Measurements from ENCODE around the gene IRF2BP2.

Gene IRF2BP2

DNA sequence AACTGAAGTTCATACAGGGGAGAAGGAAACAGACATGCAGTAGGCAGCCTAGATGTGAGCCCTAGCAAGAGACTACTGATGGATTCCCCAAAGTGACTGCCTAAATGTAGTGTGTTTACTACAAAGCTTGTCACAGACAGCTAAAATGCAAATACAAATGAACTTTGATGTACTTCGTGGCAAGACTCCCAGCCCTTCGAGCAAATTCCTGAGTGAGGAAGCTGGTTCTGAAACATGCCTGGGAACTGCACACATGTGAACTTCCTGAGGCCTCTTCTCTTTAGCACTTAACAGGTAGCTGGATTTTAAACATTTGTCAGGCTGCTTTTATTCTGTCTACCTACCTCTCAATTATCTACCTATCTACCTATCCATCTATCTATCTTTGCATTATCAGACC is 6.7 kb upstream of the IRF2BP2 start:
- intact Hi-C loops (cut with DNase I): loop anchor here (10.0 kb wide), 1 partner anchor 378 kb away; no protein-coding TSS in a partner anchor
- DNase-seq: no peak

DNA sequence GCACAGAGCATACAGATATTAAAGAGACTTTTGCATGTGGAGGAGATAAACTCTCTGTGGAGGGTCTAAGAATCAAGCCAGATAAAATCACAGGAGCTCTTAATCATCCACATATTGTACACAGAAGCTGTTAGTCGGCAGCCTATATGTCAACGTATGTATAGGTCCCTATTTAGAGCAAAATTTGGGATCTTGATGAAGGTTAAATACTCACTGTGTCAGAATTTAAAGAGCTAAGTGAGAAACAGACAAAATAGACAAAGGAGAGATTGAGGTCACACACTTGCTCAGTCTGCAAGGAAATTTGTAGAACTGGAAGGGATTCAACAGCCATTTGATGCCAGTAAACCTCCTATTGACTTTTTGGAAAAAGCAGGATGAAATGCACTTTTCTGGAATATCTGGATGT is 4.1 kb upstream of the IRF2BP2 start:
- DNase-seq: no peak
- intact Hi-C loops (cut with DNase I): loop anchor here (5.0 to 10.0 kb wide), 3 partner anchors 63 to 468 kb away; no protein-coding TSS in a partner anchor

DNA sequence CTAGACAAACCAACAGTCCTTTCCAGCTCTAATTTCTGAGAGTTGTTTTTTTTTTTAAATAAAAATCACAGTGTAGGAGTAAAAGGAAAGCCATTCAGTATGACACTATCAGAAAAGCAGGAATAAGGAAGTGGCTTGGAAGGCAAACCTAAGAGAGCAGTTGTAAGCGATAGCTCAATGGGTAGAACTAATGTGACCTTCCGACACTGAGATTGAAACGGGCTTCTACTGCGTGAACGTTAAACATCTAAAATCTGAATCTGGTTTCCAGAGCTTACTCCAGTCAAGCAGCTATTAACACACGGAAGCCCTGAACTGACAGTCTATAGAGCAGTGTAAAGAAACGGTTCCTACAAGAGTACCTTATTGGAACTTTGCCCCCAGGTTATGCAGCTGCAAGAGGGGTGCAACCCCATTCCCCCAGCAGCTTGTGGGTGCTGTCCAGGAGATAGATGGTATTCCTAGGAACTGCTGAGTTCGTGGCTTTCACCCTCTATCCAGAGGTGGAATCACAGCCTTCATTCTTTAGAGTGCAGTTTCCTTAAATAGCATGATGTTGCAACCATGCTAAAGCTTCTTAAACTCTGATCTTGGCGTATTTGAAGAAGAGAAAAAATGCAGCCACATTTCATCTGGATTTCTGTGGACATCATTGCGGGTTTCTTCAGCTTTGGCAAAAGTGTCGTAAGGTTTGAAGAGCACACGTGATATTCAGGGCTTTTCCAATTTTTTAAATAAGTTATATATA is 3.3 kb upstream of the IRF2BP2 start:
- intact Hi-C loops (cut with DNase I): loop anchor here (5.0 to 10.0 kb wide), 3 partner anchors 64 to 469 kb away; no protein-coding TSS in a partner anchor
- peak in 1 of 10 donors; percentile 27 for DNase-seq

DNA sequence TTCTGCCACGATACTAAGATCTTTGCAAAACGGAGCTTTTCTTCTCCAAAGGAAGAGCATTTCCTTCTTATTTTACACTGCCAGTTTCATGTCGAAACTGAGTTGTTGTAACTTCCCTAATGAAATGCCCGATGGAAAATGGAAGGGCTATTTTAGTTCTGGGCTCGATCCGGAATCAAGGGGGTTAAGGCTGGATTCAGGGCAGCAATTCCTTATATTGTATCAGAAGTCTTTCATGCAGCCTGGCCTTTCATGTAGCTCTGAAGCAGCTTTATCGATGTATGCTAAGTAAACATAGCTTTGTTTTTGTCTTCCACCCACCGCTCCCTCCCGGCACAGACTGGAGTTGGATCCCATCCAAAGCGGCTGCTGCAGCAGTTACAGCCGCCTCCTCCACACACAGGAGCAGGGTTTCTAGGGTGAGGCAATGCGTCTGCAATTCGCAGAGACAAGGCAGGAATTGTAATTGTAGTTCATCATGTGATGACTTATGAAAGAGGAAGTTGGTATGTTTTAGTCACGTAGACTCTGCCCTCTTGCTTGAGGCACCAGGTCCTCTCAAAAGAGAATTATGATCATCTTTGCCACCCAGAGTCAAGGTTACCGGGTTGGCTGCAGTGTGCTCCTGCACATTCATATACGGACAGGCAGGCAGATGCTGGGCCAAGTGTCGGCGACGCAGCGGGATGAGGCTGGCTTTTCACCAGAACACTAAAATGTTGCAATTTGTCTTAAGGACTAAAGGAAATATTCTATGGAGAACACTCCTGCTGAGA is 2.6 kb upstream of the IRF2BP2 start:
- DNase-seq: peak; percentile 76 to 97 (median 84)
- intact Hi-C loops (cut with DNase I): loop anchor here (5.0 to 10.0 kb wide), 3 partner anchors 65 to 470 kb away; no protein-coding TSS in a partner anchor

DNA sequence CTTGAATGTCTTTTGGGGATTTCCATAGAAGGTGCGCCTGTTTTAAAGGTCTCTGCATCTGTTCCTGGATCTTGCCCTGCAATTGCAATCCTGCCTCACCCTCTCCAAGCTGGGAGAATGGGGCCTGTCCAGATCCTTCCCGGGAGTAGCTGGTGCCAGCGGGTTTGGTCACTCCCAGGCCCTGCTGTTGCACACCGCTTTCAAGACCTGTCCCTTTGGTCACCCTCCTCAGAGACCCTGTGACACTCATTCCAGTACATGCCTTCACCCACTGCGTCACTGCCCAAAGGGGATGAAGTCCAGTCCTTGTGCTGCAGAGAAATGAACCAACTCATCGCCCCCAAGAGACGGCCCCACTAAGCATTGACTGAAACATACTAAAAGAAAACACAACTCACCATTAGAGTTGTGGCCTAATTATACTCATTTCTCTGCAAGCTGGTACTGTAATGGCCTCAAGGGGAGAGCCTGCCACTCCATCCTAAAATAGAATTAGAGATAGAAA is 1.9 kb upstream of the IRF2BP2 start:
- intact Hi-C loops (cut with DNase I): loop anchor here (1.0 to 10.0 kb wide), 4 partner anchors 65 to 470 kb away; no protein-coding TSS in a partner anchor
- DNase-seq: peak in 6 of 10 donors; percentile 30 to 89 (median 40)

DNA sequence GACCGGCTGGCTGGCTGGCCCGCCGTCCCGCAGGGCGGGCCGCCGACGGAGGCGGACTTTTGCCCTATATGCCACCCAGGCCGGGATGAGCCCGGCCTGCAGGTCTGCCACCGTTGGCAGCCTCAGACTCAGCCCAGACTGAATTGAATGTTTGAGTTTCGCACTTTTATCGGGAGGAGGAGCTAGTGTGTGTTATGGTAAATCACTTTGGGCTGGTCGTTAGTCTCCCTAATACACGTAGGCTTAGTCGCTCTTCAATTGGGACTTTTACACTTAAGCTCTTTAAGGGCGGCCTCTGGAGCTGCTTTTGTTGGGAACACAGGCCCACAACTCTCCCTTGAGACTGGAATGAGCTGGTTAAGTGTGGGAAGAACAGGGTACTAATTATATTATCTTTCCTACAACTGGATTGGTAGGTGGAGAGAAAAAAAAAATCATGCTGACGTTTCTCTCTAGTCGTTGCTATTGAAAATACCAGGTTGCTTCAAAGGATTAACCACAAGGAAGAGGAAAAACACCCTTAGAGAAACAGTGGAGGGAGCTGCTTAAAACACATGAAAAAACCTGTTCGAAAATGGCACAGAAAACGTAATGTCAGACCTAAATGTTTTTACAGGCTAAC is 1.4 kb upstream of the IRF2BP2 start:
- no peak for DNase-seq
- intact Hi-C loops (cut with DNase I): loop anchor here (1.0 to 10.0 kb wide), 4 partner anchors 66 to 471 kb away; no protein-coding TSS in a partner anchor

DNA sequence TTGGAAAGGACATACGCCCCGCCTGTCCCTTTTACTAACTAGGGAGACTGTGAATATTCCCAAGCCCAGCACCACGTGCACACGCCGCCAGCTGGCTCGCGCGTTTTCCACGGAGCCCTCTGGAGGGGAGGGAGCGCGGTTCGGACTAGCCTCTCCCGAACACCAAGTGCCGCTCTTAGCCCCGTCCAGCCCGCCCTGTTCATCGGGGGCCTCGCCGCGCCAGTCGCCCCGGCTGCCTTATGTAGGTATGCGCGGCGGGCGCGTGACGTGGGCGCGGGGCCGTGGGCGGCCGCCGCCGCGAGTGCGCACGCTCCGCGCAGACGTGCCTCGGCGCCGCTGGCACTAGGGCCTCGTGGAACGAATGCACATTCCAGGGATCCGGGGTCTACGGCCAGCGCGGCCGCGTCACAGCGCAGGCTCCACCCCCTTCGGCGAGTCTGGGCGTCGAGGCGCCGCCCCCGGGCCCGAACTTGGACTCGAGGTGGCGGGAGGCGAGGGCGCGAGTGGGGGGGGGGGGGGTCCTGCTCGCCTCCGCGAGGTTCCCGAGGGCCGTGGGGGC is 767 bp upstream of the IRF2BP2 start:
- DNase-seq: peak; percentile 88 to 99 (median 92)
- intact Hi-C loops (cut with DNase I): loop anchor here (1.0 to 10.0 kb wide), 4 partner anchors 67 to 472 kb away; no protein-coding TSS in a partner anchor

DNA sequence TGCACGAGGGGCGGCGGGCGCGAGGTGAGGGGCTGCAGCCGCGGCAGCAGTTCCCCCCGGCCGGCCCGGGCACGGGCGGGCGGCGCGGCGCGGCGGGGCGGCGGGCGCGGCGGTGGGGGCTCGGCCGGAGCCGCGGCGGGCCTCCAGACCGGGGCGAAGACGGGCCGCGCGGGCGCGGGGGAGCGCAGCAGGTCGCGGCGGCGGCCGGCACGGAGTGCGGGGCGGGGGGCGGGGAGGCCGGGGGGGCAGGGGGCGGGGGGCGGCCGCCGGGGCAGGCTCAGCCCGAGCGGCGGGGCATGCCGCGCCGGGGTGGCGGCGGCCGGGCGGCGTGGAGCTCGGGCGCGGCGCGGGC is 311 bp downstream of the IRF2BP2 start:
- DNase-seq: peak in 1 of 10 donors; percentile 41
- intact Hi-C loops (cut with DNase I): loop anchor here (2.0 to 10.0 kb wide), 4 partner anchors 68 to 473 kb away; no protein-coding TSS in a partner anchor

DNA sequence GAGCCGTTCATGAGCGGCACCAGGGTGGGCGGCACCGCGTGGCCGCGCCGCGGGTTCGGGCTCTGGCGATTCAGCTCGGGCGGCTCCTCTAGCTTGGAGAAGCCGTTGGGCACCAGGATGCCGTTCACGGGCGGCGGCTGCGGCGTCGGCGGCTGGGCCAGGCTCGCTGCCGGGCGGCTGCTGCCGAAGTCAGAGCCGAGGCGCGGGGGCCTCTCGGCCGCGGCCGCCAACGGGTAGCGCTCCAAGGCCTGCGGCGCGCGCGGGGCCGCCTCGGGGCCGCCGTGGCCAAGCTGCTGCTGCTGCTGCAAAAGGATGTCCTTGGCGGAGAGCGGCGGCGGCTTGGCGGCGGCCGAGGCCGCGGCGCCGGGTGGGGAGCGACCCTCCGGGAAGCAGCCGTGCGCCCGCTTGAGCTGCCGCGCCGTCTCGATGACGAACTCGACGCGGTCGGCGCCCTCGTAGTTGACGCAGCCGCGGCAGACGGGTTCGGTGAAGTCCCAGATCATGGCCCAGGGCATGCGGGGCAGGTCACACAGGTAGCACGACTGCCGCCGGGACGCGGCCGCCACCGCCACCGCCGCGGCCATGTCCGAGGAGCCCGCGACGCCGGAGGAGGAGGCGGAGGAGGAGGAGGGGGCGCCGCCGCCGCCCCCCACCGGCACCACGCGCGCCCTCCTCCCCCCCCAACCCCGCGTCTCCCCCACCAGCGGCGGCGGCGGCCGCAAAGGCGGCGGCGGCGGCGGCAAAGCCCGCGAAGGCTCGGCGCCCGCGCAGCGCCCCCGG is 877 bp downstream of the IRF2BP2 start:
- peak in 6 of 10 donors; percentile 36 to 88 (median 63) for DNase-seq
- intact Hi-C loops (cut with DNase I): loop anchor here (2.0 kb wide), 1 partner anchor 110 kb away; no protein-coding TSS in a partner anchor

DNA sequence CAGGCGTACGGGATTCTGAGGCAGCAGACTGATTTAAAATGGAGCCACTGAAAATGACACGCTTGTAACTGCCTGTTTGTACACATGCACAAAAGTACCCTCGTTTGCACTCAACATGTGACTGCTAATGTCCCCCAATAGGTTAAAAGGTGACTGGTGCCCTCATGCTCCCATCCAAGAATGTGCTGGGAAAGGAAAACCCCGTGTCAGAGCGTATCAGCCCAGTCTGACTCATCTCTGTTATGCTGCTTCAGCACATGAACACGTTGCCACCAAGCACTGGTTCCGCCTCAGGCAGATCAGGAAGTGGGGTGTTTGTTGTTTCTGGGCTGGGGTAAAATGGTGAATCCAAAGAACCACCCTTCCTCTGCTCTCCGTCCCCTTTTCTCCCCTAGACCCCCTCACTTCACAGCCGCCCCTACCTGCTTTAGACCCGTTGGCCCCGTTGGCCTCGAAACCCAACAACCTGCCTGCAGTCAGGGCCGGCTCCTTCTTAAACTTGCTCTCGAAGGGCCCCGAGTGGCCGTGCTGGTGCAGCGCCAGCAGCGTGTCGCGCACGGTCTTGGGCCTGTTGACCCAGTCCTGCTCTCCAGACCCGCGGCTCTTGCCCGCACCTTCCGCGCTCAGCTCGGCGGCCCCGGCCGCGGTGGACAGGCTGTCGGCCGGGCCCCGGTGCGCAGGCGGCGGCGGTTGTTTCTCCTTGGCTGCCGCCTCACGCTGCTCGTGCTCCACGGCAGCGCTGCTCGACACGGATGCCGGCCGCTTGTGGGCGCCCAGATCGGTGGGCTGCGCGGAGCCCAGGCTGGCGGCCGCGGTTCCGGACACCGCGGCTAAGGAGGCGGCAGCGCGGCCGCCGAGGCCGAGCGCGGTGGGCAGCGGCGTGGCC is 1.7 kb downstream of the IRF2BP2 start:
- DNase-seq: peak in 9 of 10 donors; percentile 38 to 94 (median 67)
- intact Hi-C loops (cut with DNase I): loop anchor here (2.0 kb wide), 1 partner anchor 109 kb away; no protein-coding TSS in a partner anchor

DNA sequence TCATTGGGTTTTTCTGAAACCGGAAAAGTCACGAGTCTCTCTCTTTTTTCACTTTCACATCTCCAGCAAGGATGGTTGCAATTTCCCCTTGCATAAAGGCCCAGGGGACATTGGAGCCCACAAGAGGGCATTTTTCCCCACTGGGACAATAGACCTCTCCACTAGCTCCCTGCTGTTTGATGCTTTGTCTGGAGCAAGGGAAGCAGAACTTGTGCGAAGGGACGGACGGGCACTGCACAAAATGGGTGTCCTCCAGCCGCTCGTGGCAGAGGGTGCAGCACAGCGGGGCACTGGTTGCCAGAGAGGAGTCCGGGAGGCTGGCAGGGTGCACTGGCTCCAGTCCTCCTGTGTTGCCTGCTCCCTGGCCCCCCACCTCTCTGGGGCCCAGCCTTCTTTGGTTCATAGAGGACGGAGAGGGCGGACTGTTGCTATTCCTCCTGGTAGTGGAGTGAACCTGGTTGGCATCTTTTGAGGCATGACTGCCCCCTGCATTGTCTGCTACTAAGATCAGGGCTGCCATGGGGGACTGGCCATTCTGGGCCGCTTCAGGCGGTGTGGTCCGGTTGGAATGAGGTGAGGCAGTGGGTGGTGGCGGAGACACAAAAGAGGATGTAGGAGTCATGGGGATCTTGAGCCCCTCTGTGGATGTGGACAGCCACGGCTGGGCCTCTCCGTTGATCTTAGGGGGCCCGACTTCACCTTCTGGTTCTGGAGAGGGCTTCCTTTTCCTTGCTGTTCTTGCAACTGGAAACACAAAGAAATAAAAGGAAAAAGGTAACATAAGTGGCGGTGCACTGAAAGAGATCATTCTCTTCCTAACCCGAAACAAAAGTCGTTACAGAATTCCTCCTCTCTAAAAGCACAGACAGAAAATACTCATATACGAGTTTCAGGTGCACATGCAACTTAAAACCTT is 2.6 kb downstream of the IRF2BP2 start:
- intact Hi-C loops (cut with DNase I): loop anchor here (2.0 kb wide), 1 partner anchor 109 kb away; no protein-coding TSS in a partner anchor
- peak in 5 of 10 donors; percentile 42 to 89 (median 66) for DNase-seq

DNA sequence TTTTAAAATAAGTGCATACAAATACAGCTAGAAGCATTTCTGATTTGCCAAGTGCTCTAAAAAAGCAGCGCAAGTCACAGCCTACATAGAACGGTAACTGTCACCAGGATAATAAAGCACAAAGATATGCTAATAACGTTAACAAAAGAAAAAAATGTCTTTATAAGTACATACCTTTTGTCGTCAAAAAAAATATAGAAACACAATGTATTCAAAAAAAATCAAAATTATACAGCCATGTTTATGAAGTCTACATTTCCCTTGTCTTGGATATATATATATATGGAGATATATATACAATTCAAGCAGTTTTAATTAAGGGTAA is 3.2 kb downstream of the IRF2BP2 start:
- no peak for DNase-seq
- intact Hi-C loops (cut with DNase I): no loop called here

DNA sequence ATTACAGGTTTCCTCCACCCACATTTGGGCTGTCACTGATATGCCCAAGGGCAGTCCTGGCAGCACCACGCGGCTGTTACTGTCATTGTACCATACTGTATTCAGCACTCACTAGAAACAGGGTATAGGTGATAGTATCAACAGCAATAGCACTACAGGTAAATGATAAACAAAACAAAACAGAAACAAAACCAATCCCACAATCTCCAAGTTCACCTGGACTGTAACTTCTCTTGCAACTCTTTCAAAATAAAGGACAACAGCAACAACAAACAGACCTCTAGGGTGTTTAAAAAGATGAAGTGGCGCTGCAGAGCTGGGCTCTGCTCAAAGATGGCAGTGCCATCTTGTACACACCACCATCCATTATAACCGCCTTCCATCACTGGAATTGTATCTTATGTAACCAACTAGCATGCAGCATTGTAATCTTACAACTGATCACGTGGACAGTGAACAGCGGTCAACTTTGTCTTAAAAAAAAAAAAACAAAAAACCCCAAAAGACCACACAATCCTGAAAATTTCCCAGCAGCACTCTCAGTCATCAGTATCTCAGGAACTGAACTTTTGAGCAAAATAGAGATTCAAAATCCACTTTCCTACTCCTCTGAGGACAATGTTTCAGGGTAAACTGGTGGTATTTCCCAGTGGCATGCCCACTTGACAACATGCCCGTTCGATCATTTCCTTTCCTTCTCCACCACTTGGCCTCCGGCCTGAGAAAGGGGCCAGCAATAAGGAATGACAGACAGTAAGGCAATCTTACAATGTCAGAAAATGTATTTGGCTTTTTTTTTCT is 3.8 kb downstream of the IRF2BP2 start:
- intact Hi-C loops (cut with DNase I): no loop called here
- DNase-seq: no peak

DNA sequence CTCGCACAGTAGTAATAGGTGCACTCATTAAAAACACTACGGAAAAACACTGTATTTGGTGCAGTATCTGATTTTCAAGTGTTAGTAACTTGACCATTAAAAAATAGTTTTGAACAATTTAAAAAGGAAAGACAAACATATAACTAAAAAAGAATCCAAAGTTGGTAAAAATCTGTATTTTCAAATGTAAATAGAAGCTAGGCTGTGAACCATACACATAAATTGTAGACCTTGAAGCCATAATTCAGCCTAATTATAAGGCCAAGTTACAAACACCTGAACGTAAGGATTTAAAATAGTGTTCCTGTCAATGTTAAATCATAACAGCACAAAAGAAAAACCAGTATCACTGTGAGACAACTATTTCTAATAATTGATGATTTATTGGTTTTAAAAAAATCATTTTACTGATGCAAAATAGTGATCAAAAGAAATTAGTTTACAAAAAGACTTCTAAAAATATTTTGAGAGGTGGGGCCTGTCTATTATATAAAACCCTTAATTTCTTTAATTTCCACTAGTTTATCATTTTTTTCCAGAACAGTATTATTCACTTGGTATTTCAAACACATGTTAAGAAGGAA is 4.5 kb downstream of the IRF2BP2 start:
- DNase-seq: no peak
- intact Hi-C loops (cut with DNase I): no loop called here

DNA sequence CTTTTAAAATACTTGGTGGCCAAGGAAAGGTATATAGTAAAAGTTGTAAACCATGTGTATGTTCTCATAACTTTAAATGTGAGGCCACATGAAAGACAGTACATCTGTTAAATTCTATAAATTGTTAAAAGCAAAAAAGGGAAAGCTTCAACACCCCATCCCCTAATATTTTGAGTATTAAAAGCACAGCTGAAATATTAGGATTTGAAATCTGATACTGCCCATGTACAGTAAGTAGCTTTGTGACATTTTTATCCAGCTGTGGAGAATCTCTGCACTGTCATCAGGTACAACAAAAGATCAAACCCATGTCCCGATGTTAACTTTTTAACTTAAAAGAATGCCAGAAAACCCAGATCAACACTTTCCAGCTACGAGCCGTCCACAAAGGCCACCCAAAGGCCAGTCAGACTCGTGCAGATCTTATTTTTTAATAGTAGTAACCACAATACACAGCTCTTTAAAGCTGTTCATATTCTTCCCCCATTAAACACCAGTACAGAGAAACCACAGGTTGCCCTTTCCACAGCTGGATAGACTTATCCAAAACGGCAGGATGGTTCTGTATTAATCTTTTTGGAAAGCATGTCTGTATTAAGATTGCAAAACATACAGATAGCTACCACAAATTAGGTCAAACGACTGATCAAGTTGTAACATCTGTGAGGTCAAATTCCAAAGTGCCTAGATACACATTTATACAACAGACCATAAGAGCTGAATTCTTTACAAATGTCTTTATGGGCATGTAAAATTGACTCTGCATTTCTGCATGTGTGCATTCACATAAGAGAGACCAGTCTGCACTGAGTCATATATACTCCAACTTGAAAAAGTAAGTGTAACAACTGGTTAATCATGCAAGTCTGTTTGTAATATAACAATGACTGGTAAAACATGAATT is 5.2 kb downstream of the IRF2BP2 start:
- no peak for DNase-seq
- intact Hi-C loops (cut with DNase I): no loop called here
